DMS 273 treated with DMSO at 0.1 percent for 48 hours (cell line): Measurements from ENCODE around the gene PLEKHG3.

Experiments
- DNase-seq: peaks from one replicate; lab custom pipeline; 2025; lab: John Stamatoyannopoulos, UW

PLEKHG3 gene

DNA sequence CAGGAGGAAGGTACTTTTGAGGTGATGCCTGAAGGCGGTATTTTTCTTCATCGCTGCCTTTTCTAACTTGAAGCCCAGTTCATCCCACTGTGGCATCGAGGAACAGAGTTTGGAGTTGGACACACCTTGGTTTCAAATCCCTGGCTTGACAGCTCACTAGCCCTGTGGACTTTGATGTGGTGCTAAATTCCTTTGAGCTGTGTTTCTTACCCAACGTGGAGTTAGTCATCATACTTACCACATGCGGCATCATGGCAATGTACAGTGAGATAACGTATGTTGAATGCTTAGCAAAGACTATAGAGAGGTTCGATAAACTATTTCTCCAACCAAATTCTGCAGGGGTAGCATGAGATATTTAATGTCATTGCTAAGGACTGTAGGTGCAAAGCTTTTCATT is 3.4 kb downstream of the PLEKHG3 start:
- DNase-seq, result no peak

DNA sequence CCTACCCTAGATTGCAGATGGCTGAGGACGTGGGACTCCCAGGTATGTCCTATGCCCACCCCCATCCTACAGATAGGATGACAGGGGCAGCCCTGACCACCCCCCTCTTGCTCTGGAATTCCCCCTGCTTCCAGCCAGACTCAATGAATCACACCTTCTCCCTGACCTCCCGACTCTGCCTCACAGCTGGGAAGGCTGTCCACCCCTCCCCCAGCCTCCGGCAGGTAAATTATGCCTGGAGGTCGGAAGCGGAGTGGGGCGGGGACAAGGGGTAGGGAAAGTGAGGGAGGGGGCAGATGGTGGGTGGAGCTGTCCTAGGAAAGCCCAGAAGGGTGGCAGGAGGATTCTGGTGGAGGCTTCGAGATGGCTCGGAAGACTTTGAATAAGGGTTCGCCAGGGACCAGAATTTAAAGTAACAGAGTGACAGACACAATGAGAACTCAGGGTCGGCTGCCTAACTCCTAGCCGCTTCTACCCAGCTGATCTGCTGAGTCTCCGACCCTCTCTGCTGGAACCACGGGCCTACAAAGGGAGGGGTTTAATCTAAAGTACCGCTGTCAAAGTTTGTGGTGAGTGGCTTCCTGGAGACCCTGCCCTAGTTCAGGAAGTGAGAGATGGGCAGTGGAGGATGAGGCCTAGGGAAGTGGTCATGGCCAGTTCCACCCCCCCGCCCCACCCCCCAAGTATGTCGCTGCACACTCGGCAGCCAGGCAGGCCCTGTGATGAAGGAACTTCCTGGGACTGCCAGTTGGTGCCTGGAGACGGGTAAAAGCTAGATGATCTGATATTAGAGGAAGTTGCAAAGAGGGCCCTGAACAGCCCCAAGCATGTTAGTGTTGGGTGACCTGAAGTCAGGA is 4.2 kb downstream of the PLEKHG3 start:
- no peak for DNase-seq

DNA sequence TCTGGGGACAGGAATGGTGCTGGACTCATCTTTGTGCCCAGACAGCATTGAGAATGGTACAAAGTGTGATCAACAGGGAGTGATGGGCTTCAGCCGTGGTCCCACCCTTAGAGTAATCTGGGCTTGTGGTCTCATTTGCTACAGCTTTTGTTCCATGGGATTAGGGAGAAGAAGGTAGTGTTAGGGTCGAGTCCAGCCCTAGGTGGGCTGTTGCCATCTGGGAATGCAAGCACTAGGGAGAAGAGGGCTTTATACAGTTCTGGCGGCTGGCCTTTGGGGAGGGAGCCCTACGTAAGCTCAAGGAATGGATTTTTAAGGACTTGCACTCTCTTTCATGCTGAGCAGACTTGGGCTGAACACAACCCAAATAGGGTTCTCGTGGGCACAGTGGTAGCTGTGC is 4.9 kb downstream of the PLEKHG3 start:
- no peak for DNase-seq

- no peak for DNase-seq
Observed at GRCh38 chr14:64711039-64711438, 6.8 kb downstream of the PLEKHG3 start.

GRCh38 chr14:64713677-64714076 is 9.5 kb downstream of the PLEKHG3 start:
- DNase-seq, result no peak

GRCh38 chr14:64714432-64715025 is 10.3 kb downstream of the PLEKHG3 start:
- DNase-seq, result no peak

- no peak for DNase-seq
Observed at GRCh38 chr14:64715146-64715627, 11.0 kb downstream of the PLEKHG3 start.

- DNase-seq, result no peak
Observed at GRCh38 chr14:64715628-64716412, 11.6 kb downstream of the PLEKHG3 start.

GRCh38 chr14:64717870-64718269 is 13.6 kb downstream of the PLEKHG3 start:
- DNase-seq, result peak; percentile 36

DNA sequence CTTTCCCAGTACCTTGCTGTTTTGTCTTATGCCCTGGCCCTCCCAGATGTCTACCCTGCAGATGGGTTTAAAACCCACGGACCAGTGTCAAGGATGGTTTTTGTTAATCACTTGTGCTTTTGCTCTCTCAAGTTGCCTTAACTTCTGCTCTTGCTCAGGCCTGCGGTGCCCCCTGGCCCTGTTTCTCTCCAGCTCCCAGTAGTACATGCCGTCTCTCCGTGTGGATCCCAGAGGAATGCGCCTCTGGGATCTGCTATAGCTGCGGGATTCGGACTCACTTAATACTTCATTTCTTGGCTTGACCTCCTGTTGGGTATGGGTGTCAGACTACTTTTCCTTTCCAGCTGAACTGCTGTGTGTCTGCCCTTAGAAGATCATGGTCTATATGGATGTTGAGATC is 14.5 kb downstream of the PLEKHG3 start:
- DNase-seq, result no peak

- DNase-seq, result no peak
Observed at GRCh38 chr14:64719601-64720000, 15.4 kb downstream of the PLEKHG3 start.

- no peak for DNase-seq
Observed at GRCh38 chr14:64720131-64720576, 15.9 kb downstream of the PLEKHG3 start.

GRCh38 chr14:64721391-64721791 is 17.2 kb downstream of the PLEKHG3 start:
- DNase-seq, result no peak

DNA sequence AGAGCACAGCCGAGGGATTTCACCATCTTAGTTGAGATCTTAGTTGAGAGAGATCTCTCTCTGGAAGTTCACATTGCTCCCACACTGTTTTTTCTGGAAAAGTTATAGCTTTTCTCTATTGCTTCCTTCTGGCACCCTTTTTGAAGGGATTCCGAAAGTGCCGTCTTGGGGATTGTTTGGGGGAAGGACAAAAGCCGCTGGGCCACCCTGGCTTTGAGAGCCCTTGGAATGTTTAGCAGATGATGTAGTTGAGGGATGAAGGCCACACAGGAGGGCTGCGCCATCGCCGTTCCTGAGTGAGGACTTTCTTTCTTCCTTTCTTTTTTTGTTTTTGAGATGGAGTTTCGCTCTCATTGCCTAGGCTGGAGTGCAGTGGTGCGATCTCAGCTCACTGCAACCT is 17.7 kb downstream of the PLEKHG3 start:
- no peak for DNase-seq

DNA sequence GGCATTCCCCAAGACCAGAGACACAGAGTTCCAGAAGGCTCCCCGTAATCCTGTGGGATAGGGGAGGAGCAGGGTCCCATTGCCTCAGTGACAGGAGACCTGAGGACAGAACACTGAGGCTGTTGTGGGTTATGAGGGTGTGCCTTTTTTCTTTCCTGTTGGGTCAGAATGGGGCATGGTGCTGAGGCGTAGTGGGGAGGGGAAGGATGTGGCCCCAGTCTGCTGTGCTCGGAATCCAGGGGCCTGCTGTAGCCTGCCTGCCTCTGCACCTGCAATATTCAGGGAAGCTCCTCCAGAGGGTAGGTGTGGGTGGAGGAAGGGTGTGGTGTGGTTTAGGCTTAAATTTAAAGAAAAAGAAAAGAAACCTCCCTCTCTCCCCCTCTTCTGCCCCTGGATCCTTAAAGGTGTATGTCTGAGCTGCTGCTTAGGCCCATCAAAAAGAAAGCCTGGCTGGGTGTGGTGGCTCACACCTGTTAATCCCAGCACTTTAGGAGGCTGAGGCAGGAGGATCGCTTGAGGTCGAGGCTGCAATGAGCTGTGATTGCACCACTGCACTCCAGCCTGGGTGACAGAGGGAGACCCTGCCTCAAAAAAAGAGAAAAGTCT is 18.7 kb downstream of the PLEKHG3 start:
- no peak for DNase-seq

GRCh38 chr14:64723691-64724577 is 19.7 kb downstream of the PLEKHG3 start:
- DNase-seq, result no peak

DNA sequence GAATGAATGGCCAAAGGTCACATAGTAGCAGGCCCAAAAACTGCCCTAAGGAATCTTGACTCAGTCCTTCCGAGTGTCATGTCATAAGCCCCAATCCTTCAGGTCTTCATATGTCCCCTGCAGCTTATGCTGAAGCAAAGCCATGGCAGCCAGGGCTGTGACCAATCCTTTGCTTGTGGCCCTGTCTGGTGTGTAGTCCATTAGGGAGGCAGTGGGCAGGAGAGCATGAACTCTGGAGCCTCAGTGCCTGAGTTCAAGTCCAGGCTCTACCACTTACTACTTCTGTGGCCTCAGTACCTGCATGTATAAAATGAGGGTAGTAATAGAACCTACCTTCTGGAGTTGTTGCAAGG is 20.3 kb downstream of the PLEKHG3 start:
- DNase-seq, result no peak

DNA sequence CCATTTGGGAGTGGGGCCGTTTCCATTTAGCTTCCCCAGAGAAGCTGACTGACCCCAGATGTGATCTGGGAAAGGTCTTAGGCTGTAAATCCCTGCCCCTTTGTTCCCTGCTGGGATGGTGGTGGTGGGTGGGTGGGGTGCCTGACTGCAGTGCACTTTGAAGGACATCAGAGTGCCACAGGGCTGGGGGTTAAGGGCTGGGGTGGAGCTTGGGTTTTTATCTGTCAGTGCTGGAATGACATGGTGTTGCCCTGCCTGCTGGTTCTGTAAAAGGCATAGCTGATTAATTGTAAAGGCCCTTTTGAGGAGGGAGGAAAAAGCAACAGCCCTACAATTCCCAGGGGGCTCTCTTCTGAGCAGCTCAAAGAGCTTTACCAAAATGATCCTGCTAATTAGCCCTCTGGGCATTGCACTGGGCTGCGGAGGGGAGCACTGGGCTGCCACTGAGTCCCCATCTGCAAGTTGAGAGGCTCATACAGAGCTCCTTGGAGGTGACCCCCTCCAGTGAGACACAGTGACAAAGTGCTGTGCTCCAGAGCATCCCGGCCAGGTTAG is 21.1 kb downstream of the PLEKHG3 start:
- DNase-seq, result no peak

- no peak for DNase-seq
Observed at GRCh38 chr14:64725879-64726584, 21.8 kb downstream of the PLEKHG3 start.

GRCh38 chr14:64726585-64726890 is 22.3 kb downstream of the PLEKHG3 start:
- DNase-seq, result no peak
